GOT3 (cell line): ENCODE data around the gene PCDHB8.
"Not testable (repeated sequence)": the region's sequence is repeated elsewhere in the genome, so short reads cannot be mapped to it uniquely, and the experiment has no call there.

Source experiments
- DNase-seq: peaks from one replicate; lab custom pipeline; 2025; ENCODE audit warnings: mixed read lengths; lab: John Stamatoyannopoulos, UW

The PCDHB8 gene

GRCh38 chr5:141177577-141178191 is at the start of gene PCDHB8:
Gene PCDHB8 (plus strand): TSS chr5:141177790. CDS start chr5:141178035, 245 bp downstream.
- peak; percentile 56 for DNase-seq

GRCh38 chr5:141135030-141135717 is 42.4 kb upstream of the PCDHB8 start, which contains the start of gene PCDHB5:
Gene PCDHB5 (plus strand): TSS chr5:141135206. CDS start chr5:141135435, 229 bp downstream.
- no peak for DNase-seq

GRCh38 chr5:141135718-141136266 is 41.8 kb upstream of the PCDHB8 start:
- DNase-seq: no peak

GRCh38 chr5:141137346-141137745 is 40.2 kb upstream of the PCDHB8 start:
- DNase-seq: not testable (repeated sequence)

- no peak for DNase-seq
These were observed 27.8 kb upstream of the PCDHB8 start, which contains the start of gene PCDHB6 for GRCh38 chr5:141149812-141150211. Gene PCDHB6 (plus strand): TSS chr5:141150057. CDS start chr5:141150258, 201 bp downstream.

- no peak for DNase-seq
These were observed 27.2 kb upstream of the PCDHB8 start for GRCh38 chr5:141150224-141150992.

GRCh38 chr5:141150993-141151325 is 26.6 kb upstream of the PCDHB8 start:
- DNase-seq: no peak

- DNase-seq: not testable (repeated sequence)
These were observed 26.0 kb upstream of the PCDHB8 start for GRCh38 chr5:141151632-141152031.

GRCh38 chr5:141152096-141152495 is 25.5 kb upstream of the PCDHB8 start:
- not testable (repeated sequence) for DNase-seq

GRCh38 chr5:141155540-141156374 is 21.8 kb upstream of the PCDHB8 start:
- no peak for DNase-seq

- not testable (repeated sequence) for DNase-seq
These were observed 20.2 kb upstream of the PCDHB8 start for GRCh38 chr5:141157356-141157755.

- not testable (repeated sequence) for DNase-seq
These were observed 19.7 kb upstream of the PCDHB8 start for GRCh38 chr5:141157901-141158300.

- no peak for DNase-seq
These were observed 5.0 kb upstream of the PCDHB8 start, which contains the start of gene PCDHB7 for GRCh38 chr5:141172381-141173204. Gene PCDHB7 (plus strand): TSS chr5:141172644. CDS start chr5:141172836, 192 bp downstream.

- DNase-seq: not testable (repeated sequence)
These were observed 3.1 kb upstream of the PCDHB8 start for GRCh38 chr5:141174291-141175104.

GRCh38 chr5:141175933-141176332 is 1.7 kb upstream of the PCDHB8 start:
- no peak for DNase-seq

GRCh38 chr5:141179371-141179770 is 1.8 kb downstream of the PCDHB8 start:
- not testable (repeated sequence) for DNase-seq

- not testable (repeated sequence) for DNase-seq
These were observed 2.3 kb downstream of the PCDHB8 start for GRCh38 chr5:141179876-141180275.

- DNase-seq: no peak
These were observed 2.7 kb downstream of the PCDHB8 start for GRCh38 chr5:141180313-141180712.

GRCh38 chr5:141182248-141182647 is 4.7 kb downstream of the PCDHB8 start, which contains the start of gene PCDHB16:
Gene PCDHB16 (plus strand): TSS chr5:141182387. CDS start chr5:141182560, 173 bp downstream.
- no peak for DNase-seq
